Stimulated activated CD8-positive, alpha-beta memory T cell treated with anti-CD3 and anti-CD28 coated beads, Interleukin-12 subunit alpha, Interleukin-12 subunit beta, amount 100 ng/mL, for 1 hour (primary cell): Measurements from ENCODE around the gene POMGNT2.

Experiments used
- DNase-seq: peaks from one replicate; pipeline ENCODE4 v3.0.0-alpha.2; 2020; ENCODE audit warnings: low read depth

Gene POMGNT2

DNA sequence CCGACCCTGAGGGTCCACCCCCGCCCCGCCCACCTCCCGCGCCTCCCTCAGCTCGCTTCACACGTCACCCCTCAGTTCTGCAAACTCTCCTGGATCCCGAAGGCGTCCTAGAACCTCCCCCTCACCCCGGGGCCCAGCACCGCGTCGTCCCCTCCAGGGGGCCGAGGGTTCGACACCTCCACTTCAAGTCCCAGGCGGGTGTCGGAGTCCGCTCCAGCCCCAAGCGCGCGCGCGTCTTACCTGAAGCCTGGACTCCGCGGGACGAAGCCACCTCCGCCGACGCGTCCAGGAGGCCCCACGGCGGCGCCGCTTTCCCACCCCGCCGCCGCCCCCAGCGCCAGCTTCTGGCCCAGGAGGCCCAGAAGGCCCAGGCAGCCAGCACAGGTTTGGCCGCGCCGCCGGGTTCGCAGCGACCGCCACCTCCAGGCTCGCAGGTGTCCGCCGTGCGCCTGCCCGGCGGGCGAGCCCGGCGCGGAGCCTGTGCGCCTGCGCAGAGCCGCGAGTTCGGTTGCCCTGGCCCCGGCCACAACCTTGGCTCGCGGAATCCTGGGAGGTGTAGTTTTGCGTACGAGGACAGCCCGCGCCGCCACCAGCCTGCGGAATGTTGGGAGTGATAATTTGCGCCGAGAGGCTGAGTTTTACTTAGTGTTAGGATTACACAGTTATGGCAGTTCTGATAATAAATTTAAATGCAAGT is at the start of gene POMGNT2:
POMGNT2 (minus strand) TSS at position 484 of the 697 bp plus-strand sequence. CDS start 24,648 bp downstream, outside the sequence.
- peak; percentile 74 for DNase-seq

GRCh38 chr3:43154980-43155379 is 49.1 kb upstream of the POMGNT2 start:
- DNase-seq = no peak

GRCh38 chr3:43153216-43154083 is 47.6 kb upstream of the POMGNT2 start:
- DNase-seq = no peak

DNA sequence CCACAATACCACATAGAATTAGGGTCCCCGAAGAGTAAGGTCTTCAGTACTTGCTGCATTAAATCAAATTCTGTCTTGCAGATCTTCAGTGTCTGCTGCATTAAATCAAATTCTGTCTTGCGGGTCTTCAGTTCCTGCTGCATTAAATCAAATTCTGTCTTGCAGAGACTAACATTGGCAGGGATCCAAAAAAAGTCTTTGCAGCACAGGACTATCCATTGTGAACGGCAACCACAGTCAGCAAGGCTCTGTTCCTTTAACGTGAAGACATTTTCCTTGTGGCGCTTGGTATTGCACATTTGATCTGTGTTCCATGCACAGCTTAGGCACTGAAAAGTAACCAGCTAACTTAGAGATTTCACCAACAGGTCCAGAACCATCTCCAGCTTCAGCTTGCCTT is 46.8 kb upstream of the POMGNT2 start:
- DNase-seq = no peak

- no peak for DNase-seq
Measured at GRCh38 chr3:43148033-43148432, 42.2 kb upstream of the POMGNT2 start.

- no peak for DNase-seq
Measured at GRCh38 chr3:43146599-43146998, 40.7 kb upstream of the POMGNT2 start.

- DNase-seq = no peak
Measured at GRCh38 chr3:43144761-43145490, 39.0 kb upstream of the POMGNT2 start.

GRCh38 chr3:43142472-43142871 is 36.6 kb upstream of the POMGNT2 start:
- no peak for DNase-seq

DNA sequence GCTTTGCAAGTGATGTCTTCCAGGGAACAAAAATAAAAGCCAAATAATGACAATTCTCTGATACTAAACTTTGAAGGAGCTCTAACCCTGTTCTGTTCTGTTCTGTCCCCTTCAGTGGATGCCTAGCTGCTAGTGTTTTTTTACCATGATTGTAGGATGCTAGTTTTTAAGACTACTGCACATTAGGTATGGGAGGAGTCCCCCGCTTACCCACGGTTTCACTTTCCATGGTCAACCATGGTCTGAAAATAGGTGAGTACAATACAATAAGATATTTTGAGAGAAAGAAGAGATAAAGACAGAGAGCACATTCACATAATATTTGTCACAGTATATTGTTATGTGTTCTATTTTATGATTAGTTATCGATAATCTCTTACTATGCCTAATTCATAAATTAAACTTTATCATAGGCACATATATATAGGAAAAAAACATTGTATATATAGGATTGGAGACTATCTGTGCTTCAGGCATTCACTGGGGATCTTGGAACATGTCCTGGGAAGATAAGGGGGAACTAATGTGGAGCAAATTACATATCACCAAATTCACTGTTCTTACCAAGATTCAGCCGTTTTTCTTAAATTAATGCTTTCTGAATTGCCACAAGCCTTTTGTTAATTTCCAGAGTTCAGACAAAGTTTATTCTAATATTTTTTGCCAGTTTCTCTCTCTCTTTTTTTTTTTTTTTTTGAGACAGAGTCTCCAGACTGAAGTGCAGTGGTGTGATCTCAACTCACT is 32.8 kb upstream of the POMGNT2 start:
- no peak for DNase-seq

- DNase-seq = no peak
Measured at GRCh38 chr3:43132870-43133636, 27.2 kb upstream of the POMGNT2 start.

DNA sequence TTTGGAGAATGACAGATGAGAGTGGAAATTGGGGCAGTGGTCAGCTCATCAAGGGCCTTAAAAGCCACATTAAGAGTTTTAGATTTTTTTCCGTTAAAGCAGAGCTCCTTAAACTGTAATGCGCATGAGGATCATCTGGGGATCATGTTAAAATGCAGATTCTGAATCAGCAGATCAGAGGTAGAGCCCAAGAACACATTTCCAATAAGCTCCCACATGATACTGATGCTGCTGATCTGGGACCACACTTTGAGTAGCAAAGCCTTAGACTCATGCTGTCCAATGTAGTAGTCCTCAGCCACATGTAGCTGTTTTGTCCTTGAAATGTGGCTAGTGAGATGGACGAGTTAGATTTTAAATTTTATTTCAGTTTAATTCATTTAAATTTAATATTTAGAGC is 26.3 kb upstream of the POMGNT2 start:
- DNase-seq = no peak

DNA sequence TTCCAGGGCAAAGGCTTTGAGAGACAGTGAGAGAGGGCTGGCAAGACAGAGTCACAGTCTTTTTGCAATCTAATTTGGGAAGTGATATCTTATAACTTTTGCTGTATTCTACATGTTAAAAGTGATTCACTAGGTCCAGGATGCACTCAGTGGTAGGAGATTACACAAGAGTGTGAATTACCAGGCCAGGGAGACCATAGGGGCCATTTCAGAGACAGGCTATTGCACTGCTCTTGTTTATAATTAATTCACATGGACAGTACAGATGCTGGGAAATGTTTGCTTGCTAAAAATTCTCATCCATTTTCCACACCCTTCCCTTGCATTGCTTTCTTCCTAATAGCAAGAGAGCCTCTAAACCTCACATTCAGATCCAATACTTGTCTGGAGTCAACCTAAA is 22.6 kb upstream of the POMGNT2 start:
- DNase-seq = no peak

GRCh38 chr3:43126536-43126935 is 20.7 kb upstream of the POMGNT2 start:
- no peak for DNase-seq

- no peak for DNase-seq
Measured at GRCh38 chr3:43123895-43124294, 18.0 kb upstream of the POMGNT2 start.

DNA sequence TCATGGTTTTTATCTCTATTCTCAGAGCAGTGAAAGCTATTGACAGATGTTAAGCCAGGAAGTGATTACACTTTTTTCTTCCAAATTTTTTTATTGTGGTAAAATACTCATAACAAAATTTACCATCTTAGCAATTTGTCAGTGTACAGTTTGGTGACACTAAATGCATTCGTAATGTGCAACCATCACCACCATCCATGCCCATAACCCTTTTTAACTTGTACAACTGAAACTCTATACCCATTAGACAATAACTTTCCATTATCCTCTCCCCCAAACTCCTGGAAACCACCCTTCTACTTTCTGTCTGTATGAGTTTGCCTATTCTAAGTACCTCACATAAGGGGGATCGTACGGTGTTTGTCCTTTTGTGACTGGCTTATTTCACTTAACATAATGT is 15.1 kb upstream of the POMGNT2 start:
- no peak for DNase-seq

GRCh38 chr3:43117257-43117656 is 11.4 kb upstream of the POMGNT2 start:
- no peak for DNase-seq

GRCh38 chr3:43113671-43114070 is 7.8 kb upstream of the POMGNT2 start:
- no peak for DNase-seq

DNA sequence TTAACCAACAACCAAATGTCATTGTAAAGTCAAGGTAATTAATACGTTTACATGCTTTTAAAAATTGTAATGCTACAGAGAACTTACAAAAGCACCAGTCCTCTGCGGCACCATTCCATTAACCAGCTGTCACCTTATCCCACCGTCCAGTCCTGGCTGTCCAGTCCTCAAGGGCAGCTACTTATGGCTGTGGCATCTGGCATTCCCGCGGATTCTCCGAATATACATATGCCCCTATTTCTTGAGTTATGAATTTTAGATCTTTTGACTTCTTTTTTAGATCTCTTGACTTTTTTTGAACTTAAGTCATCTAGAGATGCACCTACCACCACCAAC is 382 bp upstream of the POMGNT2 start:
- no peak for DNase-seq

DNA sequence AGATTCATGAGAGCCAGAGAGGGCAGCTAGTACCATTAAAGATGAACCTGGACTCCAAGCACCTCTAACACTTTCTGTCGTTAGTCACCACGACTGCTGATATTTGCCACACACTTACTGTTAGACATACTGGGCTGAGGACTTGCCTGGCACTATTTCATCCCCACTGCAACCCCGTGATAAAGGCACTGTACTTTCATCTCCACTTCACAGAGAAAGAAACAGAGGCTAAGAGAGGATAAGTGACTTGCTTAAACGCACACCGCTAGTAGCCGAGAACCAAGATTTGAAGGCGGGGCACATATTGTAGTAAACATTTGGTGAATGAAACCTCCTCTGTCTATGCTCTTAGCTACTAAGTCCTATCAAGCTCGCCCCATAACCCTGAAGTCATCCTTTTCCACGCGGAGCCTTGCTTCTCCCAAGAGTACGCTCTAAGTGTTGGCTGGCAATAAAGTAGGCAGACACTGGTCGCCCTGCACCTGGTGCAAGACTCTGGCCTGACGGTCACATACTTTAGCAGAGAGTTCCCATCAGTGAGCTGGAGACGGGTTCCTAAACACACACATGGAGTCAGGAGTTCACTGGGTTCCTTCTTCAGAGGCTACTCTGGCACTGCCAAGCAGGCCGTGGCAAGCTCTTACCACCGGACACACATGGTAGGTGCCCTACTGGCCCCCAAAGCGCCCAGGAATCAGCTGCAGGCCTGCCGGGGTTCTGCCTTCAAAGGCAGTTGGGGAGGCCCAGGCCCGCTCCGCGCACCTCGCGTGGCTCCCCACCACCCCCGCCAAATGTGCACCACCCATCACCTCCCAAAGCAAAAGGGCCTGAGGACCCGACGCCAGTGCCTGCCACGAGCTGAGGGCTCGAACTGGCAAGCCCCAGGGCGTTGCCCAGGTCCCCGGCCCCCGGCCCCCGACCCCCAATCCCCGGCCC is 951 bp downstream of the POMGNT2 start:
- DNase-seq = peak; percentile 8

- DNase-seq = no peak
Measured at GRCh38 chr3:43104039-43104438, 1.8 kb downstream of the POMGNT2 start.
